ENCODE measurements around the gene NECTIN3. TPM values are rescaled to one million over a fixed set of nuclear protein-coding genes. Genes with fewer than 3 reads are reported as not detected.

Gene NECTIN3
- polyA plus RNA-seq, 3 donors = not detected

- DNase-seq = no peak
Observed at GRCh38 chr3:111045564-111045963, 26.1 kb upstream of the NECTIN3 start.

GRCh38 chr3:111047042-111047441 is 24.6 kb upstream of the NECTIN3 start:
- no peak overlapping the region for H3K4me3 Mint-ChIP-seq
- Histone ChIP-seq H3K4me3 (replicated peaks in 1 of 3; ENCODE audit: low read depth in 2 of 3, low read length in 3 of 3) (no peak overlapping the region), H3K9ac (ENCODE audit: insufficient read depth, low read length, poor library complexity, severe bottlenecking) (no peak overlapping the region), H3K27ac (ENCODE audit: low read depth in 1 of 2, low read length in 2 of 2) (no peak overlapping the region), H3K4me2 (replicated peaks; ENCODE audit: extremely low read depth, low read length, poor library complexity, severe bottlenecking) (no peak overlapping the region), H3K27me3 (ENCODE audit: control insufficient read depth in 2 of 2, insufficient read depth in 2 of 2, low read length in 2 of 2) (no peaks in the 10 kb centered on the region), H3K79me2 (ENCODE audit: insufficient read depth, low read length) (no peaks in the 10 kb centered on the region), H3K9me3 (replicated peaks in 1 of 2; ENCODE audit: control insufficient read depth in 1 of 2, insufficient read depth in 1 of 2, low read length in 2 of 2) (no peaks in the 10 kb centered on the region), H3K4me1 (ENCODE audit: control insufficient read depth in 1 of 2, insufficient read depth in 2 of 2, low read length in 2 of 2) (no peaks in the 10 kb centered on the region), H3K36me3 (replicated peaks in 1 of 2; ENCODE audit: control insufficient read depth in 1 of 2, insufficient read depth in 2 of 2, low read length in 2 of 2) (no peaks in the 10 kb centered on the region), H2AFZ (ENCODE audit: insufficient read depth, low read depth, low read length, poor library complexity, severe bottlenecking) (no peak overlapping the region), H4K20me1 (ENCODE audit: insufficient read depth, low read length) (no peaks in the 10 kb centered on the region)
- no peak overlapping the region for H3K27ac Mint-ChIP-seq
- TF ChIP-seq, protein P1, sequence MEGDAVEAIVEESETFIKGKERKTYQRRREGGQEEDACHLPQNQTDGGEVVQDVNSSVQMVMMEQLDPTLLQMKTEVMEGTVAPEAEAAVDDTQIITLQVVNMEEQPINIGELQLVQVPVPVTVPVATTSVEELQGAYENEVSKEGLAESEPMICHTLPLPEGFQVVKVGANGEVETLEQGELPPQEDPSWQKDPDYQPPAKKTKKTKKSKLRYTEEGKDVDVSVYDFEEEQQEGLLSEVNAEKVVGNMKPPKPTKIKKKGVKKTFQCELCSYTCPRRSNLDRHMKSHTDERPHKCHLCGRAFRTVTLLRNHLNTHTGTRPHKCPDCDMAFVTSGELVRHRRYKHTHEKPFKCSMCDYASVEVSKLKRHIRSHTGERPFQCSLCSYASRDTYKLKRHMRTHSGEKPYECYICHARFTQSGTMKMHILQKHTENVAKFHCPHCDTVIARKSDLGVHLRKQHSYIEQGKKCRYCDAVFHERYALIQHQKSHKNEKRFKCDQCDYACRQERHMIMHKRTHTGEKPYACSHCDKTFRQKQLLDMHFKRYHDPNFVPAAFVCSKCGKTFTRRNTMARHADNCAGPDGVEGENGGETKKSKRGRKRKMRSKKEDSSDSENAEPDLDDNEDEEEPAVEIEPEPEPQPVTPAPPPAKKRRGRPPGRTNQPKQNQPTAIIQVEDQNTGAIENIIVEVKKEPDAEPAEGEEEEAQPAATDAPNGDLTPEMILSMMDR (IDR thresholded peaks at IDR 0.05) = no peak
- H3K4me1 Mint-ChIP-seq = peaks cover 4% of the 10 kb centered on the region
- intact Hi-C loops (cut with micrococcal nuclease) = no loop called here
- H3K9me3 Mint-ChIP-seq = peaks cover 0 to 1% (median 0%) of the 10 kb centered on the region in 7 donors
- peaks cover 3 to 5% (median 4%) of the 10 kb centered on the region in 3 donors for H3K27me3 Mint-ChIP-seq (ENCODE audit: low read depth in 3 of 3)
- no peaks in the 10 kb centered on the region for H3K36me3 Mint-ChIP-seq
- DNase-seq = no peak

More at GRCh38 chr3:111045564-111045963, 26.1 kb upstream of the NECTIN3 start:
- Histone ChIP-seq H3K79me2 (ENCODE audit: insufficient read depth, low read length) (no peaks in the 10 kb centered on the region), H3K27me3 (ENCODE audit: control insufficient read depth in 2 of 2, insufficient read depth in 2 of 2, low read length in 2 of 2) (no peaks in the 10 kb centered on the region), H3K9ac (ENCODE audit: insufficient read depth, low read length, poor library complexity, severe bottlenecking) (no peak overlapping the region), H3K27ac (ENCODE audit: low read depth in 1 of 2, low read length in 2 of 2) (no peak overlapping the region), H3K4me3 (replicated peaks in 1 of 3; ENCODE audit: low read depth in 2 of 3, low read length in 3 of 3) (no peak overlapping the region), H2AFZ (ENCODE audit: insufficient read depth, low read depth, low read length, poor library complexity, severe bottlenecking) (no peak overlapping the region), H3K4me2 (replicated peaks; ENCODE audit: extremely low read depth, low read length, poor library complexity, severe bottlenecking) (no peak overlapping the region), H3K4me1 (ENCODE audit: control insufficient read depth in 1 of 2, insufficient read depth in 2 of 2, low read length in 2 of 2) (no peaks in the 10 kb centered on the region), H3K9me3 (replicated peaks in 1 of 2; ENCODE audit: control insufficient read depth in 1 of 2, insufficient read depth in 1 of 2, low read length in 2 of 2) (no peaks in the 10 kb centered on the region), H3K36me3 (replicated peaks in 1 of 2; ENCODE audit: control insufficient read depth in 1 of 2, insufficient read depth in 2 of 2, low read length in 2 of 2) (no peaks in the 10 kb centered on the region), H4K20me1 (ENCODE audit: insufficient read depth, low read length) (no peaks in the 10 kb centered on the region)
- 88% methylated on average over 1 of the region's 6 CpGs for WGBS (ENCODE audit: insufficient coverage)
- H3K4me3 Mint-ChIP-seq = no peak overlapping the region
- peaks cover 1 to 4% (median 3%) of the 10 kb centered on the region in 3 donors for H3K27me3 Mint-ChIP-seq (ENCODE audit: low read depth in 3 of 3)
- H3K9me3 Mint-ChIP-seq = peaks cover 2 to 11% (median 3%) of the 10 kb centered on the region in 7 donors
- H3K4me1 Mint-ChIP-seq = no peaks in the 10 kb centered on the region
- TF ChIP-seq, protein P1 (IDR thresholded peaks at IDR 0.05) = no peak
- no peaks in the 10 kb centered on the region for H3K36me3 Mint-ChIP-seq
- intact Hi-C loops (cut with micrococcal nuclease) = no loop called here
- H3K27ac Mint-ChIP-seq = no peak overlapping the region

Measured in CD14-positive monocyte (primary cell).